GM19025 (cell line): ENCODE data around the gene IER5L.
"Not testable (repeated sequence)": the region's sequence is repeated elsewhere in the genome, so short reads cannot be mapped to it uniquely, and the experiment has no call there.

Source experiments
- ATAC-seq: cut with Tn5 transposase; IDR thresholded peaks from one replicate; pipeline ENCODE4 v1.9.1; 2021; ENCODE audit warnings: mild to moderate bottlenecking, low read depth, moderate library complexity; ENCODE audit not compliant: unreplicated experiment

IER5L gene

GRCh38 chr9:129141066-129142041 is 36.7 kb downstream of the IER5L start:
- peak; percentile 36 for ATAC-seq

- peak; percentile 25 for ATAC-seq
Observed at GRCh38 chr9:129140397-129141065, 37.5 kb downstream of the IER5L start.

- ATAC-seq: peak; percentile 65
Observed at GRCh38 chr9:129139993-129140396, 38.1 kb downstream of the IER5L start.

GRCh38 chr9:129139233-129139992 is 38.6 kb downstream of the IER5L start:
- ATAC-seq: no peak

- ATAC-seq: no peak
Observed at GRCh38 chr9:129138476-129139232, 39.4 kb downstream of the IER5L start.

- no peak for ATAC-seq
Observed at GRCh38 chr9:129138144-129138462, 40.0 kb downstream of the IER5L start.

- ATAC-seq: no peak
Observed at GRCh38 chr9:129137292-129138143, 40.5 kb downstream of the IER5L start.

- no peak for ATAC-seq
Observed at GRCh38 chr9:129136446-129137035, 41.5 kb downstream of the IER5L start.

GRCh38 chr9:129135476-129135875 is 42.6 kb downstream of the IER5L start:
- no peak for ATAC-seq

- ATAC-seq: no peak
Observed at GRCh38 chr9:129133082-129133481, 45.0 kb downstream of the IER5L start.

GRCh38 chr9:129131300-129132145 is 46.5 kb downstream of the IER5L start:
- ATAC-seq: no peak

- no peak for ATAC-seq
Observed at GRCh38 chr9:129130791-129131190, 47.3 kb downstream of the IER5L start.

- ATAC-seq: not testable (repeated sequence)
Observed at GRCh38 chr9:129130271-129130670, 47.8 kb downstream of the IER5L start.

GRCh38 chr9:129128689-129129088 is 49.4 kb downstream of the IER5L start:
- no peak for ATAC-seq

GRCh38 chr9:129126749-129127618 is 51.1 kb downstream of the IER5L start:
- no peak for ATAC-seq
